HUES48 (cell line): Measurements from ENCODE around the gene FOXRED1.
A peak's percentile ranks its signal among the peaks of the same experiment; 100 is the strongest.

Experiments
- H3K27ac ChIP-seq: one replicate; pipeline ENCODE4 v1.7.0; 2013; ENCODE audit warnings: low read depth, low read length, inconsistent platforms
- H3K27me3 ChIP-seq: 2 replicates; pipeline ENCODE4 v1.6.1; 2013; ENCODE audit warnings: mild to moderate bottlenecking, low read length; ENCODE audit not compliant: control insufficient read depth, insufficient read depth
- H3K36me3 ChIP-seq: 2 replicates; pipeline ENCODE4 v1.6.1; 2013; ENCODE audit warnings: low read length; ENCODE audit not compliant: control insufficient read depth, insufficient read depth
- H3K4me1 ChIP-seq: 2 replicates; pipeline ENCODE4 v1.6.1; 2013; ENCODE audit warnings: mild to moderate bottlenecking, low read length; ENCODE audit not compliant: control insufficient read depth, insufficient read depth
- H3K4me3 ChIP-seq: 2 replicates; pipeline ENCODE4 v1.5.1; 2013; ENCODE audit warnings: mild to moderate bottlenecking, low read depth, low read length
- H3K9ac ChIP-seq: 2 replicates; pipeline ENCODE4 v1.6.1; 2013; ENCODE audit warnings: mild to moderate bottlenecking, low read depth, low read length, moderate library complexity
- H3K9me3 ChIP-seq: 2 replicates; pipeline ENCODE4 v1.6.1; 2013; ENCODE audit warnings: low read length; ENCODE audit not compliant: control insufficient read depth, insufficient read depth

The FOXRED1 gene

DNA sequence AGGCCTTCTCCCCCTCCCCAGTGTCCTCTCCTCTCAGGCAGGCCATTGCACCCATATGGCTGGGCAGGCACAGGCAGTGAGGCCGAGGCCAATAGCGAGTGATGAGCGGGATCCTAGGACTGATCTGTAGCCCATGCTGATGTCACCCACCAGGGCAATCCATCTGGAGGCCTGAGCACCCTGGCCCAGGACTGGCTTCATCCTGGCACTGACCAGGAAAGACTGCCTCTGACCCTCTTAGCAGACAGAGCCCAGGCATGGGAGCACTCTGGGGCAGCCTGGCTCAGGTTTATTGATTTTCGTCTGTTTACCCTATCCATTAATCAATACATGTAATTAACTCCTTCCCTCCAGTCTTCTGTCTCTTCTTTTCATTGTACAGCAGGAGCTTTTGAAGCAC, 8.8 kb downstream of the FOXRED1 start:
- H3K27ac ChIP-seq = no peak overlapping the region
- H3K4me3 ChIP-seq = no peak overlapping the region
- H3K9me3 ChIP-seq = no peaks in the 10 kb centered on the region
- no peak overlapping the region for H3K9ac ChIP-seq
- peaks cover 10% of the 10 kb centered on the region; the same call in 1 of the 2 replicates for H3K27me3 ChIP-seq
- peaks cover 48% of the 10 kb centered on the region for H3K36me3 ChIP-seq
- H3K4me1 ChIP-seq = peaks cover 6% of the 10 kb centered on the region; the same call in 1 of the 2 replicates

DNA sequence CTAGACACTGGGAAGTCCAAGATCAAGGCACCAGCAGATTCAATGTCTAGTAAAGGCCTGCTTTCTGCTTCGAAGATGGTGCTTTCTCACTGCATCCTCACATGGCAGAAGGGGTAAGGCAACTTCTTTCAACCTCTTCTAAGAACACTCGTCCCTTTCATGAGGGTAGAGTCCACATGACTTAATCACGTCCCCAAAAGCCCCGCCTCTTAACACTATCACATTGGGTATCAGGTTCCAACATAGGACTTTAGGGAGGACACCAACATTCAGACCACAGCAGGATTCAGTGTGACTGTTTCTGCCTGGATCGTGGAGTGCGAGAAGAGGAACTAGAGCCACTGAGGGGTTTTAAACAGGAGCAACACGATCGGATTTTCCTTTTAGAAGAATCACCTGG, 10.2 kb downstream of the FOXRED1 start:
- Histone ChIP-seq H3K9me3 (no peaks in the 10 kb centered on the region), H3K27ac (no peak overlapping the region), H3K9ac (no peak overlapping the region), H3K4me3 (no peak overlapping the region), H3K27me3 (peaks cover 16% of the 10 kb centered on the region; the same call in 1 of the 2 replicates), H3K36me3 (peaks cover 34% of the 10 kb centered on the region), H3K4me1 (peaks cover 11% of the 10 kb centered on the region; the same call in 1 of the 2 replicates)

DNA sequence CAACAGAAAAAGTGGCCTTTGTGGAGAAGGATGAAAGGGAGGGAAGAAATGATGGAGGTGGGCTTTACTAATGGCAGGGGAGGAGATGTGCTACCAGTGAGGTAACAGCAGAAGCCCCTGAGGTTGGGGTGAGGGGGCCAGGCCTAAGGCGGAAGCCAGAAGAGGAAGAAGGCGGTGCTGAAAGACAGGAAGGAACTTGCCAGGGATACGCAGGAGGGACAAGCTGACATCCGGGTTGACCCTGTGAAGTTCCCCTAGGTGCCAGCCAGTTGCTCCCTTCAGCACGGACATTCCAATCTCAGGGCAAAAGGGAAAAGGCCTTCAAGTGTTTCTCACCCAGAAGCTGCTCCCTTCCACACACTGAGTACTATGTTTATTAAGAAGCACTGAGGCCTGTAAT, 11.6 kb downstream of the FOXRED1 start:
- Histone ChIP-seq H3K4me1 (peaks cover 11% of the 10 kb centered on the region; the same call in 1 of the 2 replicates), H3K27me3 (peaks cover 16% of the 10 kb centered on the region; the same call in 1 of the 2 replicates), H3K36me3 (peaks cover 22% of the 10 kb centered on the region), H3K4me3 (no peak overlapping the region), H3K9me3 (no peaks in the 10 kb centered on the region), H3K27ac (no peak overlapping the region), H3K9ac (no peak overlapping the region)

DNA sequence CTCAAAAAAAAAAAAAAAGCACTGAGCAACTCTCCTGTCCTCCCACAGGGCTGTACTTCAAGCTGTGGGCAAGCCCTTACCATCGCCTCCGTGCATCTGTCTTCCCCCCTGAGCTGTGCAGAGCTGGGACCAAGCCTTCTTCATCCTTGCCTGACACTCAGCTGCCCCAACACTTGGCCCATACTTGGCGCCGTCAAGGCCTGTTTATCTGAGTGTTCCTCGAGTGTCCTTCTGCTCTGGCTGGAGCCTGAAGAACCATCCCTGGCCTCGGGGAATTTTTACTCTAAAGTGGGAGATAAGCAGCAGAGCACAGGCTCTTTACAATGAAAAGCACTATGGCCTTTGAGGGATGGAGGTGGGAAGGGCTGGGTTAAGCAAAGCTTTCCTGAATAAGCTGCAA, 12.3 kb downstream of the FOXRED1 start:
- Histone ChIP-seq H3K36me3 (peaks cover 17% of the 10 kb centered on the region), H3K9me3 (no peaks in the 10 kb centered on the region), H3K4me1 (peaks cover 11% of the 10 kb centered on the region; the same call in 1 of the 2 replicates), H3K9ac (no peak overlapping the region), H3K4me3 (no peak overlapping the region), H3K27ac (no peak overlapping the region), H3K27me3 (peaks cover 16% of the 10 kb centered on the region; the same call in 1 of the 2 replicates)

DNA sequence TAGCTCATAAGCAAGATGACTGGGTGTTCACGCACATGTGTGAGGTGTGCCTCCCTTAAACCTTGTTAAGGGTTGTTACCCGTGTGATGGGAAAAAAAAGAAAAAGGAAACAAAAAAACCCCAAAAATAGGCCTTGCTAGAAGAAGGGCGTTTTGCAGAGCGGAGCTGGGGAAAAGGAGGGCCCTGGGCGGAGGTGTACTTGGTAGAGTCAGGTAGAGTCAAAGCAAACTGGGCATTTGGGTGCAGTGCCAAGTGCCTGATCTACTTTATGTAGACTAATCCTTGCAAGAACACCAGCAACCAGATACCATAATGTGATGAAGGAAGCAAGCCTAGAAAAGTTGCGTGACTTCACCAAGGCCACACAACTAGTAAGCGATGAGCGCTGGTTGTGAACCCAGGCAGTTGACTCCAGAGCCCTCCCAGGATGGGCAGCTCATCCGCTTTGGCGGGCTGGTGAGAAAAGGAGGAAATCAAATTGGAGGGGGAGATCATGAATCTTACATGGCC, 12.8 kb downstream of the FOXRED1 start:
- Histone ChIP-seq H3K27me3 (peaks cover 16% of the 10 kb centered on the region; the same call in 1 of the 2 replicates), H3K27ac (no peak overlapping the region), H3K4me1 (peaks cover 11% of the 10 kb centered on the region; the same call in 1 of the 2 replicates), H3K36me3 (peaks cover 17% of the 10 kb centered on the region), H3K4me3 (no peak overlapping the region; the same call in 1 of the 2 replicates), H3K9me3 (no peaks in the 10 kb centered on the region), H3K9ac (no peak overlapping the region)

DNA sequence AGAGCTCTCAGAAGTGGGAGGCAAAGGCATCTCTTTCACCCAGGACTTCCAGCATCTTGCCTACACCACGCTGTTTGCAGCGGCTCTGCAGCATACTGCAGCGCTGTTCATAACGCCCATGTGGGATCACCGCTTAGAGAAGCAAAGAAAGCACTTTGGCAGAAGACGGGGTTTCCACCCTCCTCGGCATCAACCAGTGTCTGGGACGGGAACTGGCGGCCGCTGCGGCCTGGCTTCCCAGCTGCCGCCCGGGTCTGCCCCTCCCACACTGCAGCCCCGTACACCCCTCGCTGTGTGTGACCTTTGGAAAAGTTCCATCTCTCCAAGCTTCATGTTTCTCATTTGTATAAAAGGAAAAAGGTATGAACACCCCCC, 13.4 kb downstream of the FOXRED1 start:
- Histone ChIP-seq H3K36me3 (peaks cover 11% of the 10 kb centered on the region), H3K4me1 (peaks cover 11% of the 10 kb centered on the region; the same call in 1 of the 2 replicates), H3K27ac (no peak overlapping the region), H3K9me3 (no peaks in the 10 kb centered on the region), H3K27me3 (peaks cover 16% of the 10 kb centered on the region; the same call in 1 of the 2 replicates), H3K9ac (peak overlapping the region; percentile 47; the same call in 1 of the 2 replicates), H3K4me3 (peak overlapping the region; percentile 83)

DNA sequence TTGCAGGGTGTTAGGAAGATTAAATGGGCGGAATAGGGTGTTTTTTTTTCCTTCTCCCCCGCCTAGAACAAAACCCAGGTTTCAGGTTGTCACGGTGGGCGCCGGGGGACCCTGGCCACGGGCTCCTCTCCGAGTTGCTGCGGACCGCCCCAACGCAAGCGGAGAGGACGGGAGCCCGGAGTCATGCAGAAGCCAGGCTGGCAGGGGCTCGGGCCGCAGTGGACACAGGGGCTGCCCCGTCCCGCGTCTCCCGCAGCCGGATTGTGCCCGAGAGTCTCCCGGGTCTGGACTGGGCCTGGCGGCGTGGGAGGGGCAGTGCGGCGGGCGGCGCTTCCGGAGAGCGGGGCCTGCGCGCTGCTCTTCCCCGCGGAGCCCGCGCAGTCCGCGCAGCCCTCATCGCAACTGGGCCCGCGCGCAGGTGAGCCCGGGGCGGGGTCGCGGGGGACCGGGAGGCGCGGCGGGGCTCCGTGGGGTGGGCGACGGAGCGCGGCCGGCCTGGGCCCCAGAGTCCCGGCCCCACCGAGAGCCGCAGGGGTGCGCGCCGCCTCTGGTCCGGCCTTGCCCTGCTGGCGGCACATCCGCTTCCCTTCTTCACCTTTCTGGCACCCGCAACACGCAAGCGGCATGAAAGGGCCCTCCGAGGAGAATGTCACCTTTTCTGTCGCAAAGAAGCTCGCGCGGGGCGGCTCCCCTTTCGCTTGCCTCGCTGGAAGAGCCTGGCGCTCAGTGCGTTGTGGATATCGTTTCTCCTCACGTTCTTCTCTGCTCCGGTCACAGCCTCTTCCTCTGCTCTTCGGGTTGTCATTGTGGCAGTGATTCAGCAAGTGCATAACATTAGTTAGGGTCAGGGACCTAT, 14.0 kb downstream of the FOXRED1 start, which contains the start of gene TIRAP:
Gene TIRAP, plus strand, starts transcription at position 358 of the 856 bp plus-strand sequence. CDS start 7,802 bp downstream, outside the sequence.
- Histone ChIP-seq H3K27me3 (peaks cover 16% of the 10 kb centered on the region; the same call in 1 of the 2 replicates), H3K27ac (peak within 1 kb of the TSS; percentile 57), H3K9ac (peak within 1 kb of the TSS; percentile 53), H3K9me3 (no peaks in the 10 kb centered on the region), H3K4me1 (peaks cover 11% of the 10 kb centered on the region; the same call in 1 of the 2 replicates), H3K36me3 (peaks cover 4% of the 10 kb centered on the region), H3K4me3 (peak within 1 kb of the TSS; percentile 83)

DNA sequence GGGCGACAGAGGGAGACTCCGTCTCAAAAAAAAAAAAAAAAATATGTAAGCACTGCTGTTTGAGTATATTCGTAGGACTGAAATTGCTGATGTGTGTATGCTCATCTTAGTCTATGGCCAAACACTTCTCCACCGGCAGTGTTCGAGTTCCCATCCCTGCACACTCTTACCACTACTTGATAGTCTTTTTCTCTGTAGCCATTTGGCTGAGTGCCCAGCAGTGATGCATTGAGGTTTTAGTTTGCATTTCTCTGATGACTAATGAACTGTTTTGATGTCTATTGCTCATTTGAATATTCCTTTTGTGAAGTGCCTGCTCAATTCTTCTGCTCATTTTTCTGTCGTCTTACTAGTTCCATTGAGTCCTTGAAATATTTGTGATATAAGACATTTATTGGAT, 15.9 kb downstream of the FOXRED1 start:
- H3K27me3 ChIP-seq = peaks cover 16% of the 10 kb centered on the region; the same call in 1 of the 2 replicates
- no peak overlapping the region for H3K9ac ChIP-seq
- H3K36me3 ChIP-seq = peaks cover 4% of the 10 kb centered on the region; the same call in 1 of the 2 replicates
- peaks cover 11% of the 10 kb centered on the region; the same call in 1 of the 2 replicates for H3K4me1 ChIP-seq
- H3K4me3 ChIP-seq = no peak overlapping the region
- H3K9me3 ChIP-seq = no peaks in the 10 kb centered on the region
- H3K27ac ChIP-seq = no peak overlapping the region

DNA sequence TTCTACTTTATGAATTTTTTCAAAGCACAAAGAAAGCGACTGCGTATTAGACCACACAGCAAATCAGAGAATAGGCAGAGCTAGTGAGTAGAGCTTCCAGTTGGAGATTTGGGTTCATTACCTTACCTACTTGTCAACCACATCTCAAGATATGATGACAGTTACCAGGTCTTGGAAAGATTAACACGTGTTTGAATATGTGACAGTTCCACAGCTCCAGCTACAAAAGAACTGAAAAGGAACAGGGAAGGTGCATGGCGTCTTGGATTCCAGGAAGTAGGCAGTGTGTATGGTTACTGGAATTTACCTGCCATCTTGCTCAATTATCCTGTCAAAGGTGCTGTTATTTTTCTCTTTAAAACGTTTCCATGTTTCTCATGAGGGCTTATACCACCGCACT, 19.3 kb downstream of the FOXRED1 start:
- Histone ChIP-seq H3K36me3 (peaks cover 8% of the 10 kb centered on the region), H3K9ac (no peak overlapping the region), H3K27ac (no peak overlapping the region), H3K27me3 (peaks cover 6% of the 10 kb centered on the region; the same call in 1 of the 2 replicates), H3K4me1 (0 out of 2 replicates have a peak, but pooled peaks cover 6% of the 10 kb centered on the region), H3K9me3 (no peaks in the 10 kb centered on the region), H3K4me3 (no peak overlapping the region)

DNA sequence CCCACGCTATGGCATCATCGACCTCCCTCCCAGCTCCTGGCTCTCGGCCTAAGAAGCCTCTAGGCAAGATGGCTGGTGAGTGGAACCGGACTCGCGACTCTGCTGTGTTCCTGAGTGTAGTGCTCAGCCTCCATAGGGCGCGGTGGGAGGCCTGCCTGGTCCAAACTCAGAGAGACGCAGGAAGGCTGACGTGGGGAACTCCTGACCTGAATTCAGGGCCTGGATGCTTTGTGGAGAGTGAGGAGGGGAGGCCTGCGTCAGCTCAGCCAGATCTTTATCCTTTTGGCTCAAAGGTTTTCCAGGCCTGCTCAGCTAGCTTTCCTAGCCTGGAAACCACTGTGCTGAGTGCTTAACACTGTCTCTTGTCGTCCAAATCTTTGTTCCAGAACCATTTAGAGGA, 21.9 kb downstream of the FOXRED1 start:
- H3K36me3 ChIP-seq = peaks cover 21% of the 10 kb centered on the region
- H3K9me3 ChIP-seq = no peaks in the 10 kb centered on the region
- no peak overlapping the region for H3K9ac ChIP-seq
- H3K27ac ChIP-seq = no peak overlapping the region
- no peaks in the 10 kb centered on the region for H3K27me3 ChIP-seq
- no peak overlapping the region for H3K4me3 ChIP-seq
- no peaks in the 10 kb centered on the region for H3K4me1 ChIP-seq

DNA sequence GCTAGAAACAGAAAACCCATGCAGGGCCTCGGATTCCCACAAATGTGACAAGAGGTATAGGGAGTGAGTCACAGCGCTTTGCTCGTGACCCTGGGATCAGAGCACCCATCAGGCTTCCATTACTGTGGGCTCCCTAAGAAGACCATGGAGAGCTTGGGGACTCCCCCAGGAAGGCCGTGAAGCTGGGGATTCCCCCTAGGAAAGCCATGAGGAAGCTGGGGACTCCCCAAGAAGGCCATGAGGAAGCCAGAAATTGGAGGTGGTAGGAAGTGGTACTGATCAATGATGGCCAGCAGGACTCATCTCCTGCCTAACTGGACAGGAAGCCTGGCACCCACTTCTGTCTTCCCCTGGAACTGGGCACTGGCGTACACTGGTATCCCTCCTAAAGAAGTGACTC, 24.8 kb downstream of the FOXRED1 start:
- H3K4me1 ChIP-seq = no peaks in the 10 kb centered on the region
- peaks cover 18% of the 10 kb centered on the region for H3K36me3 ChIP-seq
- no peaks in the 10 kb centered on the region for H3K27me3 ChIP-seq
- H3K4me3 ChIP-seq = no peak overlapping the region
- no peaks in the 10 kb centered on the region for H3K9me3 ChIP-seq
- H3K9ac ChIP-seq = no peak overlapping the region
- no peak overlapping the region for H3K27ac ChIP-seq
